Adipose tissue (tissue), 3 donors: Measurements from ENCODE around the gene ANKIB1. TPM values are rescaled to one million over a fixed set of nuclear protein-coding genes. Genes with fewer than 3 reads are reported as not detected.
"Not testable (repeated sequence)": the region's sequence is repeated elsewhere in the genome, so short reads cannot be mapped to it uniquely, and the experiment has no call there.

Experiments used
- H3K27ac ChIP-seq: one replicate; pipeline ENCODE4 v1.5.1; 2013; ENCODE audit warnings: low read depth, low read length
- WGBS, 3 donors: extraction: QIAGEN DNeasy Blood & Tissue Kit; methylation state at CpG; one replicate each; pipeline ENCODE4 v1.1.7; 2013; 5-methylcytosine and 5-hydroxymethylcytosine counted together
- polyA plus RNA-seq, 3 donors: library from polyadenylated mRNA; stranded (reverse); fragments of 200-250 nt; gene quantifications; one replicate each; pipeline ENCODE4 v1.2.3, GENCODE V29; 2013
- donor health status: healthy with polysubstance abuse.
- donor health status: Bipolar disorder and iron deficiency.
- donor health status: healthy.

Gene ANKIB1
- polyA plus RNA-seq, 3 donors = 7.5 to 19.2 (median 11.1) TPM

- H3K27ac ChIP-seq = no peak overlapping the region
- 59 to 73% (median 64%) methylated on average over 5 of the region's 5 CpGs for whole genome bisulfite sequencing, 3 donors
Observed at GRCh38 chr7:92423710-92424131, 177.9 kb downstream of the ANKIB1 start.

DNA sequence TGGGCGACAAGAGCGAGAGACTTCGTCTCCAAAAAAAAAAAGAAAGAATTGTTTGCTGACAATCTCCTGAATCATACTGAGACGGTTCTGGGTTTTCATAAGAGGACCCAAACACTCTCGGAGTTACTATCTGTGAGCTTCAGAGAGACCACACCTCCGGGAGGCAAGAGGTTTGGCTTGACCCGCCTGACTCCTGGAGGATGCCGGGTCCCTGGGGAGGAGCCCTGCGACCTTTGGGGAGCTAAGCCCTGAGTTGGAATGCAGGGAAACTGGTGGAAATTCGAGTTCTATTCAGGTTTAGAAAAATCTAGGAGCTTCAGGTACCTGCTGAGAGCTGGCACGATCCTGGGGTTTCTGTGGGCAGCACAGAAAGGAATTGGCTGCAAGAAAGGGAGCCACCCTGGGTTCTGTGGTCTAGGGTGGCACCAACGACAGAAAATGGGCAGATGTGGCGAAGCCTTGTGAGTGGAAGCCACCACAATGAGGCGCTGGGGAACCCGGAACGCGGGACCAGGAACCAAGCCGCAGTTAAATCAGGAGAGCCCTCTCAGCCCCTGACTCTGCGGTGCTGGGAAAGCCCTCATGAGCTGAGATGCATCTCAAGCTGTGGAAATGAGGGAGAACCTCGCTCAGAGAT lies 179.7 kb downstream of the ANKIB1 start:
- no peak overlapping the region for H3K27ac ChIP-seq
- 47 to 56% (median 48%) methylated on average over 20 of the region's 20 CpGs for WGBS, 3 donors

DNA sequence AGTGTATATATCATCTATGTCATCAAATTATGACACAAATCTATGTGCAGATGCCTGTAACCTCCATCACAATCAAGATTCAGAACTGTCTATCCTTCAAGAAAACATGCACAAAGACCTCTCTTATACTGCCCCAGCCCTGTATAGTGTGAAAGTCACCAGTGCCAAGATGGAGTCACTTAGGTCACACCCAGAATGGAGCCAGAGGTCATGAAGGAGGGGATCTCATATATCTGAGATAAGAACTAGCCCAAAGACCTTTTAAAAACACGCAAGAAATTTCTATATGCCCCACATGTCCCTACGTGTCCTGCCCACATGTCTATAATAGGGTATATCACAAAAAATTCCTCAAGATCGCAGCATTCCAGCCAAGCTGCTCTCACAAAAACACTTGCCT lies 181.4 kb downstream of the ANKIB1 start:
- H3K27ac ChIP-seq = no peak overlapping the region
- 91 to 96% (median 95%) methylated on average over 3 of the region's 3 CpGs for WGBS, 3 donors

GRCh38 chr7:92432299-92432946 lies 186.6 kb downstream of the ANKIB1 start:
- WGBS, 3 donors = 72 to 90% (median 78%) methylated on average over 3 of the region's 3 CpGs
- H3K27ac ChIP-seq = no peak overlapping the region

DNA sequence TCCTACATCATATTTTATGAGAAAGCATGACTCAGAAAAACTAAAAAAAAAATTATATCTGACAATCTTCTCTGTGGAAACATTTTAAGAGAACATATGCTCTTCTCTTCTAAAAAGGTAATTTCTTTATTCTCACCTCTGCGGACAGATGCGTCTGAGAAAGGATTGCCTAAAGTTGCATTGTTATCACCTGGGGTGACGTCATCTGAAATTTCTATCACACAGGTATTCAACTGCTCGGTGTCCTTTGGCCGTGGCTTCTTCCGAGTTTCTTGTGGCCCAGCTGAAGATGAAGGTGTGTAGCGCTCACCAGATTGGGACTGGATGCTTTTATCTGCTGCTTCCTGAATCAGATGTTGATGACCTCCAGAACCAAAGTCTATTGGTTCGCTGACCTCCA lies 187.2 kb downstream of the ANKIB1 start:
- WGBS, 3 donors = 93 to 95% (median 94%) methylated on average over 8 of the region's 8 CpGs

GRCh38 chr7:92435542-92435941 lies 189.8 kb downstream of the ANKIB1 start:
- 93 to 96% (median 95%) methylated on average over 2 of the region's 2 CpGs for WGBS, 3 donors
- H3K27ac ChIP-seq = no peak overlapping the region

More for the DNA sequence above, 187.2 kb downstream of the ANKIB1 start:
- H3K27ac ChIP-seq = no peak overlapping the region

- no peak overlapping the region for H3K27ac ChIP-seq
- 69 to 72% (median 71%) methylated on average over 7 of the region's 7 CpGs for WGBS, 3 donors
Observed at GRCh38 chr7:92436612-92437445, 191.1 kb downstream of the ANKIB1 start.

DNA sequence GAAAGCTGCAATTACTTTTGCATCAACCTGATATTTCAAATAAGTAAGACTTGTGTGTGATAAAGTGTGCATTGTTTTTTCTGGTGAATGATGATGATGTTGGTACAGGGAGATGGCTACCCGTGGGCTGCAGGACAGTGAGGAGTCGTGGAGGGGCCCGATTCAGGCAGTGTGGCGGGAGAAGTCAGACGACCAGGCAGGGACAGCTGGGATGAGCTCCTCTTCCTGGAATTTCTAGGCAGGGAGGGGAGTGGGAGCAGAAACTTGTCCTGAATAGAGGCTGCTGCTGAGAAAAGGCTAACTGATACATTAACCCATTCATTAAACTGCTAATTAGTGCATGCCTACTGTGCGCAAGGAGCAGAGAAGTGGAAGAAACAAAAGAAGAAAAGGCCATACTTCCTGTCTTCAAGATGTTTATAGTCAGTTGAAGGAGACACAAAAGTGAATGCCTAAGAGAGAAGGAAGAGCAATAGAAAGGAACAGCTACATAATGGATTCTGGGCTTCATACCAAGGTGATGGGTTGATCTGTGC lies 192.2 kb downstream of the ANKIB1 start:
- no peak overlapping the region for H3K27ac ChIP-seq
- WGBS, 3 donors = 72 to 76% (median 76%) methylated on average over 6 of the region's 6 CpGs

DNA sequence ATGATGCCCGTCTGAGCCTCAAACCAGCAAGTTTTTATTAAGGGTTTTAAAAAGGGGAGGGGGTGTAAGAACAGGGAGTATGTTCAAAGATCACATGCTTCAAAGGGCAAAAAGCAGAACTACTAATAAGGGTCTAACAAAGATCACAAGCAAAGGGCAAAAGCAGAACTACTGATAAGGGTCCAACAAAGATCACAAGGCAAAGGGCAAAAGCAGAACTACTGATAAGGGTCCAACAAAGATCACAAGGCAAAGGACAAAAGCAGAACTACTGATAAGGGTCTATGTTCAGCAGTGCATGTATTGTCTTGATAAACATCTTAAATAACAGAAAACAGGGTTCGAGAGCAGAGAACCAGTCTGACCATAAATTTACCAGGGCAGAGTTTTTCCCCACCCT lies 196.9 kb downstream of the ANKIB1 start:
- 80 to 87% (median 87%) methylated on average over 2 of the region's 2 CpGs for WGBS, 3 donors
- not testable (repeated sequence) for H3K27ac ChIP-seq

GRCh38 chr7:92446869-92447344 lies 201.1 kb downstream of the ANKIB1 start:
- no peak overlapping the region for H3K27ac ChIP-seq
- 53 to 57% (median 56%) methylated on average over 21 of the region's 21 CpGs for WGBS, 3 donors

- peak within 1 kb of the TSS; percentile 87 for H3K27ac ChIP-seq
- WGBS, 3 donors = 0 to 1% (median 1%) methylated on average over 68 to 87 of the region's 87 CpGs
Observed at GRCh38 chr7:92447345-92448204, 201.8 kb downstream of the ANKIB1 start, which contains the start of gene GATAD1. Gene GATAD1, plus strand, starts transcription at chr7:92447482. Its CDS starts 248 bp downstream, at chr7:92447730.

- WGBS, 3 donors = 0 to 1% (median 0%) methylated on average over 11 of the region's 11 CpGs
- no peak overlapping the region for H3K27ac ChIP-seq
Observed at GRCh38 chr7:92448205-92448747, 202.5 kb downstream of the ANKIB1 start.

Other genes with a start within 250 kb of the ANKIB1 start
- gene CYP51A1, start 111.5 kb upstream of the ANKIB1 start, polyA plus RNA-seq = 10 to 100 TPM; 10.8 to 26.7 (median 19.7) TPM
- not detected for gene LRRD1, start 66.8 kb upstream of the ANKIB1 start, polyA plus RNA-seq
- gene KRIT1, start 60 bp upstream of the ANKIB1 start, polyA plus RNA-seq = 10 to 100 TPM; 11.8 to 20.1 (median 18.9) TPM
- gene GATAD1, start 201.5 kb downstream of the ANKIB1 start, polyA plus RNA-seq = 10 to 100 TPM; 16.6 to 18.0 (median 17.9) TPM
- gene ERVW-1, start 232.0 kb downstream of the ANKIB1 start, polyA plus RNA-seq = not detected